ENCODE results near the gene CLDN6.
A peak's percentile ranks its signal among the peaks of the same experiment; 100 is the strongest.

CLDN6 gene

DNA sequence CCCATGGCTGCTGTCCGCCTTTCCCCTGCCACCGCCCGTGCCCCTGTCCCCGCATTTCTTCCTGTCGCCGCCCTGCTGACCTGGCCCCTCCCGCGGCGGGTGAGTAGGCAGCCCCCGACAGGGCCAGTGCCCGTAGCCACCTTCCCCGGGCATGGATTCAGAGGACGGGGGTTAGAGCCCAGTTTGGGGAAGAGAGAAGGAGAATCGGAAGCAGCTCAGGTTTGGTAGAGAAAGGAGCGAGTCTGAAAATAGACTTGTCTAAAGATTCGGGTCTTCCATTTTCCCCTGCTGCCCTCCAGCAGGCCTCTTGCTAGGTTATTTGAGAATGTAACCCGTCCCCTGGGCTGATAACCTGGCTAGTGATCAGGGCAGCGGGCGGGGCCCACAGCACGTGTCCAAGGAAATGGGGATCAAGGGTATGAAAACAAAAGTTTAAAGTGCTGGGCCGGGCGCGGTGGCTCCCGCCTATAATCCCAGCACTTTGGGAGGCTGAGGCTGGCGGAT is 13.2 kb downstream of the CLDN6 start:
- Histone ChIP-seq H3K27me3 (ENCODE audit: control insufficient read depth in 2 of 2, insufficient read depth in 2 of 2, low read length in 2 of 2) (peaks cover 0 to 6% of the 10 kb centered on the region in 2 donors), H3K4me3 (ENCODE audit: low read length in 2 of 2) (peak overlapping the region; percentile 58 to 74), H3K4me1 (ENCODE audit: control insufficient read depth in 2 of 2, insufficient read depth in 2 of 2, low read length in 2 of 2) (peaks cover 27 to 34% of the 10 kb centered on the region in 2 donors), H3K27ac (ENCODE audit: low read depth in 2 of 2, low read length in 2 of 2) (peak overlapping the region; percentile 81 to 90), H3K9ac (ENCODE audit: low read depth in 1 of 2, low read length in 2 of 2) (peak overlapping the region; percentile 65 to 74), H3K9me3 (ENCODE audit: control insufficient read depth in 2 of 2, low read length in 2 of 2) (no peaks in the 10 kb centered on the region), H3K36me3 (ENCODE audit: control insufficient read depth in 2 of 2, insufficient read depth in 2 of 2, low read length in 2 of 2) (no peaks in the 10 kb centered on the region)

DNA sequence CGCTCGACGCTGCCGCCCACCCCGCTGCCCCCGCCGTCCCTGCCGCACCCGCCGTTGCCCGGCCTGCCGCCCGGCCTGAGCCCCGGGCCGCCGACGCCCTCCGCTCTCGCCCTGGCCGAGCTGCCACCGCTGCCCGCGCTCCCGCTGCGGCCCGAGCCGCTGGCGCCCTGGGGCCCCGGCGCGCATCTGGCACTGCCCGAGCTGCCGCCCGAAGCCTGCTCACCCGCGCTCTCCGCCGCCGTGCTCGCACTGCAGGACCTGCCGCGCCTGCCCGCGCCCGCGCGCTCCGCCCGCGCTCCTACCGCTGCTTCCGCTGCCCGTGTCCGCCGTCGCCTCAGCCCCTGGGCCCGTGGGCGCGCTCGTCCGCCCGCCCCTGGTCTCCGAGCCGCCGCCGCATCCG is 13.7 kb downstream of the CLDN6 start:
- no peaks in the 10 kb centered on the region for H3K36me3 ChIP-seq (ENCODE audit: control insufficient read depth in 2 of 2, insufficient read depth in 2 of 2, low read length in 2 of 2)
- no peaks in the 10 kb centered on the region for H3K9me3 ChIP-seq (ENCODE audit: control insufficient read depth in 2 of 2, low read length in 2 of 2)
- peaks cover 27 to 34% of the 10 kb centered on the region in 2 donors for H3K4me1 ChIP-seq (ENCODE audit: control insufficient read depth in 2 of 2, insufficient read depth in 2 of 2, low read length in 2 of 2)
- peaks cover 0 to 6% of the 10 kb centered on the region in 2 donors for H3K27me3 ChIP-seq (ENCODE audit: control insufficient read depth in 2 of 2, insufficient read depth in 2 of 2, low read length in 2 of 2)
- no peak overlapping the region for H3K9ac ChIP-seq (ENCODE audit: low read depth in 1 of 2, low read length in 2 of 2)
- H3K4me3 ChIP-seq (ENCODE audit: low read length in 2 of 2): peak overlapping the region in 1 of 2 donors; percentile 48
- peak overlapping the region in 1 of 2 donors; percentile 58 for H3K27ac ChIP-seq (ENCODE audit: low read depth in 2 of 2, low read length in 2 of 2)

DNA sequence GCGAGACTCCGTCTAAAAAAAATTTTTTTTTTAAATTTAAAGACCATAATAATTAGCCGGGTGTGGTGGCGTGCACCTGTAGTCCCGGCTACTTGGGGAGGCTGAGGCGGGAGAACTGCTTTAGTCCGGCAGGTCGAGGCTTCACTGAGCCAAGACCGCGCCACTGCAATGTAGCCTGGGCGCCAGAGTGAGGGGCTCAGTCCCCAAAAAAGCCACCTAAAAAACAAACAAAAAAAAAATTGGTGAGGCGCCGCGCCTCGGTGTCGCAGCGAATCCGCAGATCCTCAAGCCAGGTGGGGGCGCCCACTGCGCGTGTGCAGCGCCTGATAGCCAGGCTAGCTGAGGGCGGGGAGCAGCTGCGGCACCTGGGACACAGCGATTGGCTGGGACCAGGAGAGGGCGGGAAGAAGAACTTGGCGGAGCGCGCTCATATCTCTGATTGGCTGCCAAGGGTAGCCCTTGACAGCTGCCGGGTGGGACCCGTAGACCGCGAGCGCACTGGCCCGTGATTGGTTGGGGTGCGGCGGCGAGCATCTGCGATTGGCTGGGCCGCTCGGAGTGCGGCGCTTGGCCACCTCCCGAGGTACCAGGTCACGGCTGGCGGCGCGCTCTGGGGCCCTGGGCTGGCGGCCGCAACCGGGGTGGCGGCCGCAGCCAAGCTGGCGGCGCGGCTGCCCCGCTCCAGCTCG is 14.3 kb downstream of the CLDN6 start:
- Histone ChIP-seq H3K36me3 (ENCODE audit: control insufficient read depth in 2 of 2, insufficient read depth in 2 of 2, low read length in 2 of 2) (no peaks in the 10 kb centered on the region), H3K27me3 (ENCODE audit: control insufficient read depth in 2 of 2, insufficient read depth in 2 of 2, low read length in 2 of 2) (peaks cover 0 to 6% of the 10 kb centered on the region in 2 donors), H3K4me1 (ENCODE audit: control insufficient read depth in 2 of 2, insufficient read depth in 2 of 2, low read length in 2 of 2) (peaks cover 26 to 33% of the 10 kb centered on the region in 2 donors), H3K9ac (ENCODE audit: low read depth in 1 of 2, low read length in 2 of 2) (no peak overlapping the region), H3K9me3 (ENCODE audit: control insufficient read depth in 2 of 2, low read length in 2 of 2) (no peaks in the 10 kb centered on the region), H3K4me3 (ENCODE audit: low read length in 2 of 2) (peak overlapping the region in 1 of 2 donors; percentile 48), H3K27ac (ENCODE audit: low read depth in 2 of 2, low read length in 2 of 2) (no peak overlapping the region)

DNA sequence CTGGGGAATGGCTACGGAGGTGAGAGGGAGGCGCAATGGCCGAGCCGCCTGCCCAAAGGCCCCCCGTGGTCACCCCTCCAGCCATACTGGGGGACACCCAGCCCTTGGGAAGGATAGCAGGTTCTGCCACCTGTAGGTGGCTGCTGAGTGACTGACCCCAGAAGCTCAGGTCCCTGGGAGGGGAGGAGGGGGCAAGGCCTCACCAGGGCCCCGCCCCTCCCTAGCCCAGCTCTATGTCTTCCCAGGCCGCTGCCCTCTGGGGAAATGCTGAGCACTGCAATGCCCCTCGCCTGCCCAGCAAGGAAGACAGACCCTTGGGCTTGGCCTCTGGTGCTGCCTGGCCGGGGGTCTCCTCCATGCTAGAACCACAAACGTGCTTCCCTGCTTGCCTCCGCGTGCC is 16.7 kb downstream of the CLDN6 start:
- no peak overlapping the region for H3K9ac ChIP-seq (ENCODE audit: low read depth in 1 of 2, low read length in 2 of 2)
- H3K4me3 ChIP-seq (ENCODE audit: low read length in 2 of 2): no peak overlapping the region
- no peaks in the 10 kb centered on the region for H3K36me3 ChIP-seq (ENCODE audit: control insufficient read depth in 2 of 2, insufficient read depth in 2 of 2, low read length in 2 of 2)
- H3K4me1 ChIP-seq (ENCODE audit: control insufficient read depth in 2 of 2, insufficient read depth in 2 of 2, low read length in 2 of 2): peaks cover 7 to 9% of the 10 kb centered on the region in 2 donors
- H3K27me3 ChIP-seq (ENCODE audit: control insufficient read depth in 2 of 2, insufficient read depth in 2 of 2, low read length in 2 of 2): no peaks in the 10 kb centered on the region
- H3K9me3 ChIP-seq (ENCODE audit: control insufficient read depth in 2 of 2, low read length in 2 of 2): no peaks in the 10 kb centered on the region
- no peak overlapping the region for H3K27ac ChIP-seq (ENCODE audit: low read depth in 2 of 2, low read length in 2 of 2)

DNA sequence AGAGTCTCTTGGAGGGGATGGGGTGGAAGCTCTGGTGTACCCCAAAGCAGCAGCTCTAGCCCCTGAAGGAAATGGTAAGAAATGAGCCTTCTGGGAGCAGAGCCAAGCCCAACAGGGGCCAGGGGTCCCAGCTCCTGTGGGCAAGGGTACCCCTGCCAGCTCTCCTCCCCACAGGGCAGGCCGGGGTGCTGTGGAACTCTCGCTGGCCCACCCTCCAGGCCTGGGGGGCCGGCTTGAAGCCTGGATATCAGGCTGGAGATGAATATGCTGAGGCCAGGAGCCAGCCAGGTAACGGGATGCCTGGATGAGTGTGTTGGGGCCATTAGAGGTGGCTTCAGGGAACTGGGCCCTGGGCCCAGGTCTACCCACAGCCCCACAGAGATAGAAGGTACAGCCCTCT is 17.4 kb downstream of the CLDN6 start:
- H3K27me3 ChIP-seq (ENCODE audit: control insufficient read depth in 2 of 2, insufficient read depth in 2 of 2, low read length in 2 of 2): no peaks in the 10 kb centered on the region

DNA sequence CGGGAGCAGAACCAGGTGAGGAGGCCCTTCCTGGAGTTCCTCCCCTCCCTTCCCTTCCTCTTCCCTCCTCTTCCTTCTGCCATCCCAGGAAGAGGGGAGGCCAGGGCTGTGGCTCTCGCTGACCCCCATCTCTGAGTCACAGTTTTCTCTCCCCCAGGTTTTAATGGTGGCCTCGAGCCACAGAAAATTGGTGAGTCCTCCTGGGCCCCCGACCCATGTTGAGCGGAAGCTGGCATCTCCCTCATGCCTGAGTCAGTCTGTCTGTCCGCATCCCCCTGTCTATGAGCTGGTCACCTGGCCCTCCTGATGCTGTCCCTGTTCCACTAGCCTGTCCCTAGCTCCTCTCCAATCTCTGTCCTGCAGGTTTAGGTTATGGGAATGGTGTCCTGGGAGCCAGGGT is 18.1 kb downstream of the CLDN6 start:
- no peaks in the 10 kb centered on the region for H3K9me3 ChIP-seq (ENCODE audit: control insufficient read depth in 2 of 2, low read length in 2 of 2)
- no peak overlapping the region for H3K4me3 ChIP-seq (ENCODE audit: low read length in 2 of 2)
- no peak overlapping the region for H3K27ac ChIP-seq (ENCODE audit: low read depth in 2 of 2, low read length in 2 of 2)
- H3K27me3 ChIP-seq (ENCODE audit: control insufficient read depth in 2 of 2, insufficient read depth in 2 of 2, low read length in 2 of 2): no peaks in the 10 kb centered on the region
- peaks cover 2 to 3% of the 10 kb centered on the region in 2 donors for H3K4me1 ChIP-seq (ENCODE audit: control insufficient read depth in 2 of 2, insufficient read depth in 2 of 2, low read length in 2 of 2)
- H3K36me3 ChIP-seq (ENCODE audit: control insufficient read depth in 2 of 2, insufficient read depth in 2 of 2, low read length in 2 of 2): no peaks in the 10 kb centered on the region
- H3K9ac ChIP-seq (ENCODE audit: low read depth in 1 of 2, low read length in 2 of 2): no peak overlapping the region

More for the DNA sequence above, 17.4 kb downstream of the CLDN6 start:
- H3K4me3 ChIP-seq (ENCODE audit: low read length in 2 of 2): no peak overlapping the region
- no peaks in the 10 kb centered on the region for H3K36me3 ChIP-seq (ENCODE audit: control insufficient read depth in 2 of 2, insufficient read depth in 2 of 2, low read length in 2 of 2)
- no peaks in the 10 kb centered on the region for H3K9me3 ChIP-seq (ENCODE audit: control insufficient read depth in 2 of 2, low read length in 2 of 2)
- H3K27ac ChIP-seq (ENCODE audit: low read depth in 2 of 2, low read length in 2 of 2): no peak overlapping the region
- no peak overlapping the region for H3K9ac ChIP-seq (ENCODE audit: low read depth in 1 of 2, low read length in 2 of 2)
- H3K4me1 ChIP-seq (ENCODE audit: control insufficient read depth in 2 of 2, insufficient read depth in 2 of 2, low read length in 2 of 2): peaks cover 3% of the 10 kb centered on the region in 2 donors

DNA sequence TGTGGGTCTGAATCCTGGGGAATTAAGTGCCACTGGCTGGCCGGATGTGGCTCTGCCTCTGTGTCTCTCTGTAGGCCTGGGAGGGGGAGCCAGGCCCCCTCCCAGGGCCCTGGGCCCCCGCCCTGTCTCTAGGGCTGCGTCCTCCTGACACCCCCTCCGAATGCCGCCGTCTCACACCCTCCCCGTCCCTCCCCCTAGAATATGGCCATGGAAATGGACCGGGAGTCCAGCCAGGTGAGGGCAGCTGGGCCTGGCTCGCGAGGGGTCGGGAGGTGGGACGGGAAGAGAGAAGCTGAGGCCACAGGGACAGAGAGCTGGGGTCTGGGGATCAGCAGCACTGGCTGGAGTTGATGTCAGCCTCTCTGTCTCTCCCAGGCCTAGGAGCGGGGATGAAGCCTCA is 21.7 kb downstream of the CLDN6 start:
- H3K9me3 ChIP-seq (ENCODE audit: control insufficient read depth in 2 of 2, low read length in 2 of 2): no peaks in the 10 kb centered on the region
- no peaks in the 10 kb centered on the region for H3K27me3 ChIP-seq (ENCODE audit: control insufficient read depth in 2 of 2, insufficient read depth in 2 of 2, low read length in 2 of 2)
- peaks cover 4 to 6% of the 10 kb centered on the region in 2 donors for H3K4me1 ChIP-seq (ENCODE audit: control insufficient read depth in 2 of 2, insufficient read depth in 2 of 2, low read length in 2 of 2)
- H3K4me3 ChIP-seq (ENCODE audit: low read length in 2 of 2): no peak overlapping the region
- no peak overlapping the region for H3K27ac ChIP-seq (ENCODE audit: low read depth in 2 of 2, low read length in 2 of 2)
- H3K36me3 ChIP-seq (ENCODE audit: control insufficient read depth in 2 of 2, insufficient read depth in 2 of 2, low read length in 2 of 2): no peaks in the 10 kb centered on the region
- H3K9ac ChIP-seq (ENCODE audit: low read depth in 1 of 2, low read length in 2 of 2): no peak overlapping the region

DNA sequence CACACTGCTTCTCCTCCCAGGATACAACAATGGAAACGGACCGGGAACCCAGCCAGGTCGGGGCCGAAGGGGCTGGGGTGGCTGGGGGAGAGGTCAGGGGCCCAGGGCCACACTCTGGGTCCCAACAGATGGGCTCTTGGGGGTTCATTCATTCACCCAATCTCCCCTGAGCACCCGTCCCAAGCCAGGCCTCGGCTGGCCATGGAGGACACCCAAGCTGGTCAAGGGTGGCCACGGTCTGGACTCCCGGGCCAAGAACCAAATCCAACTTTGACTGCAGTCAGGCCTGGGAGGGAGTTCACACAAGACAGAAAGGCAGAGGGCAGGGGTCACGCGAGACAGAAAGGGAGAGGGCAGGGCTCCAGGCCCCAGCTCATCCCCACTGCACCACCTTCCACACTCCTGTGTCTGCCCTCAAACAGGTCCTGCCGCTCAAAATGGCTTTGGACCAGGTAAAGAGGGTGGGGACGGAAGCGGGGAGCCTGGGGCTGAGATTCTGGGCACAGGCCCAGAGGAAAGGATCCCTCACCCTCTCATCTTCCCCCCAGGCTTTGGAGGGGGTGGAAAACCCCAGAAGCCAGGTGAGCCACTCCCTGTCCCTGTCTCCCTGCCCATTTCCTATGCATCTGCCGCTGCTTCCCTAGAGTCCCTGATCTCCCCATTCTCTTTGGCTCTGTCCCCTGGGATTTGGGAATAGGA is 25.5 kb downstream of the CLDN6 start:
- no peaks in the 10 kb centered on the region for H3K36me3 ChIP-seq (ENCODE audit: control insufficient read depth in 2 of 2, insufficient read depth in 2 of 2, low read length in 2 of 2)
- H3K9ac ChIP-seq (ENCODE audit: low read depth in 1 of 2, low read length in 2 of 2): no peak overlapping the region
- H3K4me3 ChIP-seq (ENCODE audit: low read length in 2 of 2): no peak overlapping the region
- peak overlapping the region in 1 of 2 donors; percentile 76 for H3K27ac ChIP-seq (ENCODE audit: low read depth in 2 of 2, low read length in 2 of 2)
- no peaks in the 10 kb centered on the region for H3K27me3 ChIP-seq (ENCODE audit: control insufficient read depth in 2 of 2, insufficient read depth in 2 of 2, low read length in 2 of 2)
- H3K4me1 ChIP-seq (ENCODE audit: control insufficient read depth in 2 of 2, insufficient read depth in 2 of 2, low read length in 2 of 2): peaks cover 8 to 14% of the 10 kb centered on the region in 2 donors
- no peaks in the 10 kb centered on the region for H3K9me3 ChIP-seq (ENCODE audit: control insufficient read depth in 2 of 2, low read length in 2 of 2)

DNA sequence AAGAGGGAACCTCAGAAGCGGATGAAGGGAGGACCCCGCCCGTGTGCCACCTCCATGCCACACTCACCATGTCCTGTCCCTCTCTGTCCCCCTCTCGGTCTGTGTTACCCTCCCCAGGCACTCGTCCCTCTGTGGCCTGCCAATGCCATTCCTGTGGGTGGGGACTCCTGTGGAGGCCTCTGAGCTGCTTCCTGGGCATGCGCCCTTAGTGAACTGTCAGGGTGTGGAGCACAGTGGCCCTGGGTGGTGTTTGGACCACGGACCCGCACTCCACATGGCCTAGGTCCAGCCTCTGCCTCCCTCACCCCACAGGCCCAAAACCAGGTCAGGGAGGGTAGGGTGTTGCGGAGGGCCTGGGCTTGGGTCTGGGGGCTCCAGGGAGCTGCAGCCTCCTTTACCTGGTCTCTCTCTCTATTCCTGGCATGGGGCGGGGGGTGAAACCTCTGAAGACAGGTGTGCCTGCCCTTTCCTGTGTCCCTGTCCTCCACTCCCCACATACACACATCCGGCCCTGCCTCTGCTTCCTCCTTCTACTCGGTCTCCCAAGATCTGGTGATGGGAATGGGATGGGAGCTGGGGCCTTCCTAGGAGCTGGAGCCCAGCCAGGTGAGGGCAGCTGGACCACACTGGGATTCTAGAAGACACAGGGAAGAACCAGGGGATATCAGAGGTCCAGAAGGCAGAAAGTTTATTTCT is 26.3 kb downstream of the CLDN6 start:
- Histone ChIP-seq H3K36me3 (ENCODE audit: control insufficient read depth in 2 of 2, insufficient read depth in 2 of 2, low read length in 2 of 2) (no peaks in the 10 kb centered on the region), H3K4me1 (ENCODE audit: control insufficient read depth in 2 of 2, insufficient read depth in 2 of 2, low read length in 2 of 2) (peaks cover 8 to 14% of the 10 kb centered on the region in 2 donors), H3K9me3 (ENCODE audit: control insufficient read depth in 2 of 2, low read length in 2 of 2) (no peaks in the 10 kb centered on the region), H3K27me3 (ENCODE audit: control insufficient read depth in 2 of 2, insufficient read depth in 2 of 2, low read length in 2 of 2) (no peaks in the 10 kb centered on the region), H3K4me3 (ENCODE audit: low read length in 2 of 2) (no peak overlapping the region), H3K27ac (ENCODE audit: low read depth in 2 of 2, low read length in 2 of 2) (peak overlapping the region in 1 of 2 donors; percentile 76), H3K9ac (ENCODE audit: low read depth in 1 of 2, low read length in 2 of 2) (no peak overlapping the region)

DNA sequence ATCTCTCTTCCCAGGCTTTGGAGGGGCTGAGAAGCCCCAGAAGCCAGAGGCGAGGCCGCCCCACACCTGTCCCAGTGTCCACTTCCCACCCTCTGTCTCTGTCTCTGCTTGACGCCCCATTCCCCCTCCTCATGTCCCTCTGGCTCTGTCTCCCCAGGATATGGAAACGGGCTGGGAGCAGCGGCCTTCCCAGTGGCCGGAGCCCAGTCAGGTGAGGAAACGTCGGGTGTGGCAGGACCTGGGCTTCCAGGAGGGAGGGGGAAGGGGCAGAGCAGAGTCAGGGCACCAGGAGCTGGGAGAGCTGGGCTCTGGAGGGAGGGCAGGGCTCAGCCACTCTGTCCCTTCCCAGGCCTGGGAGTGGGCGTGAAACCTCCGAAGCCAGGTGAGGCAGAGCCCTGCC is 27.1 kb downstream of the CLDN6 start:
- H3K9ac ChIP-seq (ENCODE audit: low read depth in 1 of 2, low read length in 2 of 2): no peak overlapping the region
- no peaks in the 10 kb centered on the region for H3K9me3 ChIP-seq (ENCODE audit: control insufficient read depth in 2 of 2, low read length in 2 of 2)
- no peak overlapping the region for H3K4me3 ChIP-seq (ENCODE audit: low read length in 2 of 2)
- peaks cover 8 to 14% of the 10 kb centered on the region in 2 donors for H3K4me1 ChIP-seq (ENCODE audit: control insufficient read depth in 2 of 2, insufficient read depth in 2 of 2, low read length in 2 of 2)
- no peaks in the 10 kb centered on the region for H3K27me3 ChIP-seq (ENCODE audit: control insufficient read depth in 2 of 2, insufficient read depth in 2 of 2, low read length in 2 of 2)
- H3K27ac ChIP-seq (ENCODE audit: low read depth in 2 of 2, low read length in 2 of 2): peak overlapping the region in 1 of 2 donors; percentile 76
- H3K36me3 ChIP-seq (ENCODE audit: control insufficient read depth in 2 of 2, insufficient read depth in 2 of 2, low read length in 2 of 2): no peaks in the 10 kb centered on the region
